CD4-positive, alpha-beta T cell treated with Interleukin-2 at 100 ng/mL for 4 hours (primary cell): ENCODE measurements around the gene IMPDH1.
"Not testable (repeated sequence)": the region's sequence is repeated elsewhere in the genome, so short reads cannot be mapped to it uniquely, and the experiment has no call there.

Experiments
- DNase-seq: peaks from one replicate; pipeline ENCODE4 v3.0.0-alpha.2; 2020; ENCODE audit warnings: low spot score

Gene IMPDH1

DNA sequence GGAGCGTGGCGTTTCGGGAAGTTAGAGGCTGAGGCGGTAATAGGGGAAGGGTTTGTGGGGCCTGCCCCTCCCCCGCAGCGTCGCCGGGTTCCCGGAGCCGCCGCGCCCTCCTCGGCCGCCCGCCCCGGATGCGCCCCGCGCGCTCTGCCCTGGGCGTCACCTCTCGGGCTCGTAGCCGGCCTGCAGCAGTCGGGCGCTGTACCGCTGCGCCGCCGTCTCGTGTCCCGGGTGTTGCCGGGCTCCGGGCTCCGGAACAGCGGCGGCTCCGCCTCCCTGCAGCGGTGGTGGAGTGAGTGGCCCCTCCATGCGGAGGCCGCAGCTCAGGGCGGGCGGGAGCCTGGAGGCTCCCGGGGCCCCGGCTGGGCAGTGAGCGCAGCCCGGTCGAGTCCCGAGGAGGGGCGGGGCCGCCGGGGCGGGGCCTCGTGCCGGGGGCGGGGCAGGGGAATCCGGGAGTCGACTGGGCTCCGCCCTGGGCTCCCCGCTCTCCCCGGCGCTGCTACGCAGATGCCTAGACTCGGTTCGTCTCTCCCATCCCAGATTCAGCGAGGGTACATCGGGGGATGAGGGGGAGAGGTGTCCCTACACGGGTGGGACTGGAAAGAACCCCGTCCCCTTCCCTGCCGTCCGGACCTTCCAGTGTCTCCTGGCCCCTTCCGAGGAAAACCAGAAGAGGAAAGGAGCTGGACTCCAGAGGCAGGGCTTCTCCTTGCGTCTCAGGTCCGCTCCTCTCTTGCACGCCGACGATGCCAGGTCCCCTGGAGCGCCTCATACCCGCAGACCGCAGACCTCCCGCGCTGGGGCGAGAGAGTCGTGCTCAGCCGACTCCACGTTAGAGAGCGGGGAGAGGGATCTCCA, at the start of gene IMPDH1:
Gene IMPDH1 (minus strand): TSS at position 387 of the 855 bp plus-strand sequence. CDS start 81 bp downstream, at position 306.
- DNase-seq = peak; percentile 85

DNA sequence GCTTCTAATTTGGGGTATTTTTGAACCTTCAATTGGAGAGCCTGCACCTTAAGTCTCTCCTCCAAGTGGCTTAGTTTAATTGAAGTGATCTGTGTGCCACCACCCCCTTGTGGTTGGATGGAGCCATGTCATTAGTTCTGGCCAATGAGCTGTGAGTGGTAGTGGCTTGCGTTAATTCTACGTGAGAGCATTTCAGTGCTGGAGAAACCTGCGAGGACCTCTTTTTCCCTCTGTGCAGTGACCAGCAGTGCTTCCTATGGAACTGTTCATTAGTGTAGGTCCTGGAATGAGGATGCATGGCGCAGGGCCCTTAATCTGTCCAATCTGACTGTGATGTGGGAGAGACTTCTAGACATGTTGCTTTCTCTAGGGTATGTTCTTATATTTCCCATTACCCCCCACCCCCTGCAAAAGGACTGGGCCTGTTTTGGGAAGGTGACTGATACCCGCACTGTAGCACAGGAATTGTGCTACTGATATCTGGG, 49.7 kb upstream of the IMPDH1 start:
- DNase-seq = peak; percentile 83

- DNase-seq = no peak
These were observed 49.2 kb upstream of the IMPDH1 start for GRCh38 chr7:128458956-128459355.

GRCh38 chr7:128457385-128457784, 47.6 kb upstream of the IMPDH1 start:
- DNase-seq = not testable (repeated sequence)

DNA sequence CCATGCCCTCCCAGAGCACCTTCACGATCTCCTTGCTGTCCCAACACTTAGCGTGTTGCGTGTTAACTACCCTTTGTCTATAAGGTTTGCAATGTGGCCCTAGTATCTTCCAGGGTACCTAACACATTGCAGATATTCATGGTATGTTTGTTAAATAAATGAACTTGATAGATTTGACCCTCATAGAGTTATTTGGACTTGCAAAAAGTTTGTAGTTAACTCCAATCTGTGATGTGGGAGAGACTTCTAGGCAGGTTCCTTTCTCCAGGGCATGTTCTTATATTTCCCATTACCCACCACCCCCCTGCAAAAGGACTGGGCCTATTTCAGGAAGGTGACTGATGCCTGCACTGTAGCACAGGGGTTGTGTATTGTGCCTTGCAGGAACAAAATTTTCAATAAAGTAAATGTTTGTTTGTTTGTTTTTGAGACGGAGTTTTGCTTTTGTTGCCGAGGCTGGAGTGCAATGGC, 46.5 kb upstream of the IMPDH1 start:
- no peak for DNase-seq

DNA sequence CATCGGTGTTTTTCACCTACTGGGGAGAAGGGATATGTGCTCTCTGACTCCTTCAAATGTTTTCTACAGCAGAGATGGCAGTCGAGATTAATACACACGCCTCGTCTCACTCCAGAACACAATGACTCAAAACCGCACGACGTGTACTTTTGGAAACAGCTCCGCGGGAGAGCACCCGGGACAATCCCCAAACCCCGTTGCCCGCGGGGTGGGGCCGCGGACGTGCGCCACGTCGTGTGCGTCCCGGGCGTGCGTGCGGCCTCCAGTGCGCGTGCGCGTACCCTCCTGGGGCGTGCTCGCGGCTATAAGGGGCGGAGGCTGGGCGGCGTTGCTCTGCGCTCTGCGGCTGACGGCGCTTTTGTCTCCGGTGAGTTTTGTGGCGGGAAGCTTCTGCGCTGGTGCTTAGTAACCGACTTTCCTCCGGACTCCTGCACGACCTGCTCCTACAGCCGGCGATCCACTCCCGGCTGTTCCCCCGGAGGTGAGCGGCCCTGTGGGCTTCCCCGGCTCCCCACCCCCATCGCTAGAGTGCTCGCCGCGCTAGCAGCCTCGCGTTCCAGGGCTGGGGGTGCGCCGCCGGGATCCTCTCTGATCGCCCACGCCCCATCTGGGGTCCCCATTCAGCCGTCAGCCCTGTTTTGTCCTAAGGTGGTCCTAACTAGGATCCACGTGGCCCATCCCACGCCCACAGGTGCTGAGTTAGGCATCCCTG, 45.9 kb upstream of the IMPDH1 start, which contains the start of gene HILPDA:
Gene HILPDA (plus strand): TSS at position 336 of the 712 bp plus-strand sequence. CDS start 1,391 bp downstream, outside the sequence.
- peak; percentile 94 for DNase-seq

DNA sequence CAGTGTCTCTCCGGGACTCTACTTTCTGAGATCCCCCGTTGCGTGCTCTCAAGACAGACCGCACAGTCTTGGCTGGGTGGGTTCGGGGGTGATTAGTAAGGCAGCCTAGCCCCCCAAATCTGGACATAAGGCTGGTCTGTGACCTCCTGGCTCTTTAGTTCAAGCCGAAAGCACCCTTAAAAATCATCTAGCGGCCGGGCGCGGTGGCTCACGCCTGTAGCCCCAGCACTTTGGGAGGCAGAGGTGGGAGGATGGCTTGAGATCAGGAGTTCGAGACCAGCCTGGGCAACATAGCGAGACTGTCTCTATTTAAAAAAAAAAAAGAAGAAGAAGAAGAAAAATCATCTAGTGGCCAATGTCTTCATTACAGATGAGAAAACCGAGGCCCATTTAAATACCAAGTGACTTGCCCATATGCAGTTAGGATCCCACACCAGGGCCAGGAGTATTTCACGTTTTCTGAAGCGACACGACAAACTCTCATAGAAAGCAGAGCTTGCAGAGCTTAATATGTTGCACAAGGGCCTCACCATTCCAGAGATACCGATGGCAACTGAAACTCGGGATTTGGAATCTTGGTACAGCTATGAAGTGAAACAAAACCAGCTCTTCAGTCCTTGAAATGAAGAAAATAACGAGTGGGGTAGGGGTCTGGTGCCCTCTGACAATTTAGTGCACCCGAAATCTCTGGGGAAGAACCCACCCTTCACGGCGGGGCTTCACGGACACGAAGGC, 45.2 kb upstream of the IMPDH1 start:
- DNase-seq = no peak

GRCh38 chr7:128453836-128454804, 44.3 kb upstream of the IMPDH1 start:
- DNase-seq = no peak

DNA sequence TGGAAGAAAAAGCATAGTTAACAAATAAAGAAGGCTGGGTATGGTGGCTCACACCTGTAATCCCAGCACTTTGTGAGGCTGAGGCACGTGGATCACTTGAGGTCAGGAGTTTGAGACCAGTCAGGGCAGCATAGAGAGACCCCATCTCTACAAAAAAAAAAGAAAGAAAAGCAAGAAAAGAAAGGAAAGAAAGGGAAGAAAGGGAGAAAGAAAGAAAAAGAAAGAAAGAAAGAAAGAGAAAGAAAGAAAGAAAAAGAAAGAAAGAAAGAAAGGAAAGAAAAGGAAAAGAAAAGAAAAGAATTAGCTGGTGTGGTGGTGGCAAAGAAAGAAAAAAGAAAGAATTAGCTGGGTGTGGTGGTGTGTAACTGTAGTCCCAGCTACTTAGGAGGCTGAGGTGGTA, 42.8 kb upstream of the IMPDH1 start:
- DNase-seq = no peak

GRCh38 chr7:128450913-128451312, 41.1 kb upstream of the IMPDH1 start:
- no peak for DNase-seq

GRCh38 chr7:128450409-128450808, 40.6 kb upstream of the IMPDH1 start:
- DNase-seq = no peak

DNA sequence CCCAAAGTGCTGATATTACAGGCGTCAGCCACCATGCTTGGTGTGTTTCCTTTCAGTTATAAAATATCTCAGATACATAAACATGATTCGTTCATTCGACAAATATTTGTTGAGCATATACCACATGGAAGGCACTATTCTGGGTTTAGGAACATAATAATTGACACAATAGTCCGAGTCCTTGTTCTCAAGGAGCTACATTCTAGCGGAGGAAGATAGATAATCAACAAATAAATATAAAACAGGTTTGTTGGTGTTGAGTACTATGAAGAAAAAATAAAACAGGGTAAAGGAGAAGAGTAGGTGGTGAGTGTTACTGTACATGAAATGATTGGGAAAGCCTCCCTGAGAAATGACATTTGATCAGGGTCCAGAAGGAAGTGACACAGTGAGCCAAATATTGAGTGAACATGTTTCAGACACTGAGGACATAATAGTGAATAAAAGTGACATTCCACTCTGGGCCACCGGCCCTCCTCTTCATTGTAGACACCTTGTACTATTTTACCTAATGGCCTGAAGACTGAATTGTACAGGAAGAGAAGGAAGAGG, 39.0 kb upstream of the IMPDH1 start:
- DNase-seq = no peak

DNA sequence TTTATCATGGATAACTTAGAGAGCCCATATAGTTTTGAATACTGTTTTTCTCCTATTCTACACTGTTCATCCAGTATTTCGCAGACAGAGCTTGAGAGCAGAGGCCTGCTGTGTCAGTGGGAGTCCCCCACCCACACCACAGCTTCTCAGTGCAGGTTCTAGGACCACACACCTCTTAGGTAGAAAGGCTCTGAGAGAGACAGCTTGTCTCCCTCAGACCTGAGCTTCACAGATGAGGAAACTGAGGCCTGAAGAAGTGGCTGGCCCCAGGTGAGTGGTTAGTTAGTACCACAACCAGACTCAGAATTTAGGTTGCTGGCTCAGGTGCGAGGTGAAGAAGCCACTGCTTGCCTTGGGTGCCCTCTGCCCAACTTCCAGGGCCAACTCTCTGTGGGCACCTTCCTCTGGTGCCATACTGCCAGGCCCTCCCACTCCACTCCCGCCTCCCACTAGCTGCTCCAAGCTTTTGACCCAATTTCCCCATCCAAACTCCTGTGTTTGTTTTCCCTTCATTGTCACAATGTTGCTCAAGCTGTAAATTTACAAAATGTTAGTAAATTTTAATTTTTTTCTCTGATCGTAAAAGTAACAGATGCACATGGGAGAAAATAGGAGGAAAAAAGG, 38.3 kb upstream of the IMPDH1 start:
- DNase-seq = no peak

DNA sequence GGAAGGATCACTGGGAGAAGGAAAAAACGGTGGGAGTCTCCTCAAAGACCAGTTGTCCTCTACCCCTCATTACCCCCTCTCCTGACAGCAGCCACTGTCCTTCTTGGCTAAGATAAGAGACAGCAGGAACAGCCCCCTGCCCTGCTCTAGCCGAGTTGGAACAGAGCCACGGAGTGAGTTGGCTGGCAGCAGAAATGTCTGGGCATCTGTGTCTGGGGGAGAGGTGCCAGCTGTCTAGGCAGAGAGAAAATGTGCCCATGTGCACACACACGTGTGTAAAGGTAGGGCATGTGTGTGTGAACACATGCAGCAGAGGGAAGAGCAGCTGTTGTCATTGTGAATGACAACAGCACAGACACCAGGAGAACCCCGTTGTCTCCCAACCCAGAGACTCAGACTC, 36.5 kb upstream of the IMPDH1 start:
- DNase-seq = no peak

DNA sequence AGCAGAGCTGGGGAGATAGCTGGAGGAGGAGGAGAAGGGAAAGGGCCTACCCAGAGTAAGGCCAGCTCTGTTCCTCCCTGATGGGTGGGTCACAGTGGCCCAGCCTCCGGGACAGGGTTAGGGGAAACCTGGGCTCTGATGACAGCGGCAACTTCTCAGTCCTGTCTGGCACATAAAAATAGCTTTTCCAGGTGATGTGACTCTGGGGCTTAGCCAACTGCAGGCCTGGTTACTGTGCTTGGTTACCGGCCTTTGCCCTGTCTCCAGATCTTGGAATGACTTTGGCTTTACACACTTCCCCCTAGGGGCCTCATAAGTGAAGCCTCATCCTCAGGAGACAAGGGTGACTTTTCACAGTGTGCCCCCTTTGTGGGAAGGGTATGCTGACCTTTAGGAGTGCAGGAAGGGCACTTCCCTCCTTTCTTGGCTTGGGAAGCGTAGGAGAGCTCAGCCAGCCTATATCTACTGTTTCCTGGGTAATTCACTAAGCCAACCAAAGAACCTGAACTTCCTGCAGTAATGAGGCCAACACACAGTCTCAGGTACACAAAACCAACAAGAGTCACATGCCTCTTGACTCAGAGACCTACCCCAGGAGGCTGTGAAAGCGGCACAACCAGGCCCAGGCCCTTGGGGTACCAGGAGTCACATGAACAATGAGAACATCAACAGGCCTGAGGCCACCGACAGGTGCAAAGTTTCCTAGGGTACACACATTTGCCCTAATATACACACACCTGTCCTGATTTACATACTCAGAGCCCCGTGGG, 34.2 kb upstream of the IMPDH1 start:
- no peak for DNase-seq

GRCh38 chr7:128442356-128442755, 32.6 kb upstream of the IMPDH1 start:
- DNase-seq = no peak

- no peak for DNase-seq
These were observed 27.9 kb upstream of the IMPDH1 start for GRCh38 chr7:128437426-128438332.

DNA sequence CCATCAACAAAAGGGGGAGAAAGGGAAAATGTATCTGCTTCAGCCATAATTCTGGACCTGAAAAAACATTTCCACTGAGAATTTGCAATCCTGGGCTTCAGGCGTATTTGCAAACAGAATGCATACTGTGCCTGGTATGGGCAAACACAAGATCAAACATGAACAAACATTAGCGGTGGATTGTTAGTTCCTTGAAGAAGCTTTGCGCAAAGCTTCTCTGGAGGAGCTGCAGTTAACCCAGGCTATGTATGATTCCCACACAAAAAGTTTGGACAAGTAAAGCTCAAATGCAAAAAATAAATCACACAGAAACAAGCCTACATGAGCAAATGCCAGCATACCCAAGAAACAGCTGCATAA, 25.5 kb upstream of the IMPDH1 start:
- no peak for DNase-seq
